ENCODE data around the gene SIM2.

The SIM2 gene

GRCh38 chr21:36738489-36739126 is 39.7 kb downstream of the SIM2 start:
- DNase-seq (ENCODE audit: low spot score), result no peak

- DNase-seq (ENCODE audit: low spot score), result no peak
These were observed 42.6 kb downstream of the SIM2 start for GRCh38 chr21:36741506-36741905.

DNA sequence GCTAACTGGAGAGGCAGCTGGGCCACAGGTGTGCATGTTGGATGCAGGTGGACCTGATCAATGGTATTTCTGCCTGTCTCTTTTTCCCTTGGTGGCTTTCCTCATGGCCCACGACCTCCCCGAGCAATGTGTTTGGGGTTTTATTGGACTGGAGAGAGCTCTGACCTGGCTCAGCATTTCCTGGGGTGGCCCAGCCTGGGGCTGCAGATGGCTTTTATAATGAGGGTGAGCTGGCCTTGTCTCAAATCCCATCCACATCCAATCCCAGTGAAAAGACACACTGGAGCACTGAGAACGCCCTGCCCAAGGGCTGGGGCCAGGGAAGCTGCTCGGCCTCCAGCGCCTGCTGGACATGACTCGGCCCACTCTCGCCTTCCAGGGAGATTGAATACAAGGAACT is 44.1 kb downstream of the SIM2 start:
- no peak for DNase-seq (ENCODE audit: low spot score)

GRCh38 chr21:36743446-36743845 is 44.5 kb downstream of the SIM2 start:
- no peak for DNase-seq (ENCODE audit: low spot score)

- DNase-seq (ENCODE audit: low spot score), result no peak
These were observed 45.3 kb downstream of the SIM2 start for GRCh38 chr21:36744190-36744559.

- no peak for DNase-seq (ENCODE audit: low spot score)
These were observed 45.8 kb downstream of the SIM2 start for GRCh38 chr21:36744560-36745231.

DNA sequence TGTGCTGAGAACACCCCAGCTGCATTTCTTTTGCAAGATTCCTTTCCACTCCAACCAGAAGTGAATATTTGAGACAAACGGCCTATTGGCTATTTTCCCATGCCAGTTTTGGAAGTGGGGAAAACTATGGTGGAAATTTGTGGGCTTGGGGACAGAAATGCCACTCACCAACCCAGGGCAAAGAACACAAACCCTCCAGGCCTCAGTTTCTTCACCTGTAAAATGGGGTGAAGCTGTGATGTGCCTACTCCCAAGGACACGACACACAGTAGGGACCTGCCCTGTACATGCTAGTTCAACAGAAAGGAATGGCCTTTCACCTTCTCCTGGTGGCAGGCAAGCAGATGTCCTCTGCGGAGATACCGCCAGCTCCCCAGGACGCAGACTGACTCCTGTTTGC is 46.5 kb downstream of the SIM2 start:
- no peak for DNase-seq (ENCODE audit: low spot score)

DNA sequence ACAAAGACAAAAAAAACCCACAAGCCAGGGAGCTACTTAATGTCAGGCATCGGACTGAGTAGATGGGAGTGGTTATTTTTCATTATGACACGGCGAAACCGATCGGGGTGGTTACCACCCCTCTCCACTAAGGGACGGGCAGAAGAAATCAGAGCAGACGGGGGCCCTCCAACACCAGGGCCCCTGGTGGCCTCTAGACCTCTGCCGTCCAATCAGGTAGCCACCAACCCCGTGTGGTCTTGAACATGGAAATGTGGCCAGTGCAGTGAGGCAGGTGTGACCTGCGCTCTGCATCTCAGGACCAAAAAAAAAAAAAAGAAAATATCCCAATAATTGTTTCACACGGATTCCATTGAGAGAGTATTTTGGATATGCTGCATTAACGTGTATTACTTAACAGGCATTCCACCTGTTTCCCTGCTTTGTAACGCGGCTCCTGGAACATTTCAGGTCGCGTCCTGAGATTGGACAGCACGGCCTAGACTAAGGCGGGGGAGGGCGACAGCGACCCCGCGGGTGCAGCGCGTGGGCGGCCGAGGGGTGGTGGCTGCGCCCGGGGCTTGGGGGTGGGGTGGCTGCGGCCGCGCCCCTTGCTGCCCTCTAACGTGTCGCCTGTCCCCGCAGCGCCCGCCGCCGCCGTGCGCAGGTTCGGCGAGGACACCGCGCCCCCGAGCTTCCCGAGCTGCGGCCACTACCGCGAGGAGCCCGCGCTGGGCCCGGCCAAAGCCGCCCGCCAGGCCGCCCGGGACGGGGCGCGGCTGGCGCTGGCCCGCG is 48.3 kb downstream of the SIM2 start:
- no peak for DNase-seq (ENCODE audit: low spot score)

DNA sequence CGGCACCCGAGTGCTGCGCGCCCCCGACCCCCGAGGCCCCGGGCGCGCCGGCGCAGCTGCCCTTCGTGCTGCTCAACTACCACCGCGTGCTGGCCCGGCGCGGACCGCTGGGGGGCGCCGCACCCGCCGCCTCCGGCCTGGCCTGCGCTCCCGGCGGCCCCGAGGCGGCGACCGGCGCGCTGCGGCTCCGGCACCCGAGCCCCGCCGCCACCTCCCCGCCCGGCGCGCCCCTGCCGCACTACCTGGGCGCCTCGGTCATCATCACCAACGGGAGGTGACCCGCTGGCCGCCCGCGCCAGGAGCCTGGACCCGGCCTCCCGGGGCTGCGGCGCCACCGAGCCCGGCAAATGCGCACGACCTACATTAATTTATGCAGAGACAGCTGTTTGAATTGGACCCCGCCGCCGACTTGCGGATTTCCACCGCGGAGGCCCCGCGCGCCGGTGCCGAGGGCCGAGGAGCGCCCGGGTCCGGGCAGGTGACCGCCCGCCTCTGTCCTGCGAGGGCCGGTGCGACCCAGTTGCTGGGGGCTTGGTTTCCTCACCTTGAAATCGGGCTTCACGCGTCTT is 49.0 kb downstream of the SIM2 start:
- peak; percentile 55 for DNase-seq (ENCODE audit: low spot score)

DNA sequence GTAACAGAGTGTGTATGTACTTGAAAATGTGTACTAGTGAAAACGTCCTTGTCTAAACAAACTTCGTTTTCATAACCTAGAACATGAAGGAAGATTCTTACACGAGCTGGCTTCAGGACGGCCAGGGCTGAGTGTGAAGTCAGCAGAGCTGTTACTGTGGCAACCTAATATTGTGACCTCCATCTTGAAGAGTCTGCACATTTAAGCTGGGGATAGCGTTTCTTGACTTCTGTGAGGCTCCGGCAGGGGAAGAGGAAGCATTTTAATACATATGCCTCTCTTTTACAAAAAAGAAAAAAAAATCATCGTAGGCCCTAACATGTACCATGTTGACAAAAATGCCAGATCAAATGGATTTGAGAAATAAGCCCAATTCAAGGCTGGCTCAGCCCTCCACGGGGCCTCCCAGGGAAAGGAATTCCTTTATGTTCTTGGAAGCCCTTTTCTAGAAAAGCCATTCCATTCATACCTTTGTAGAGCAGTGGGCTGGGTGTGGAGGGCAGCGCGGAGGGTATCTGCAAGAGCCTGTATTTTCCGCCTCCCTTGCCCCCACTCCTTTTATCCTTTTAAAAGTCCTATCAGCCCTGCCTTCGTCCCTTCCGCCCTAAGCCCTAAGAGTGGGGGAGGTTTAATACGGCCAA is 51.1 kb downstream of the SIM2 start:
- DNase-seq (ENCODE audit: low spot score), result no peak

DNA sequence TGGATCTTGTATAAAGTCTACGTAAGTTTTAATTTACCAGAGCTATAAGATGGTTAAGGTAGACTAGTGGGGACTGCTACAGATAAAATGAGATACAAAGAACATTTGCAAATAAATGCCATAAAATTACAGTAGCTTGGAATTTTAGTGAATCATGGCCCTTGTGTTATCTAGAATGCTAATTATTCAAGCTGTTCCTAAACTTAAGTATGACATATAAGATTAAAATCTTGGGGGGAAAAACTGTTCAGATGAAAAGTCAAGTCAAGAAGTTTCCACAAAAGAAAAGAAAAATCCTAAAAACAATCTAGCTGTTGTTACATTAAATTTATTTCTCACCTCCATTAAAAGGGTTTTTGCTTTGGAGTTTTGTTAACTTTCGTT is 51.7 kb downstream of the SIM2 start:
- DNase-seq (ENCODE audit: low spot score), result no peak

DNA sequence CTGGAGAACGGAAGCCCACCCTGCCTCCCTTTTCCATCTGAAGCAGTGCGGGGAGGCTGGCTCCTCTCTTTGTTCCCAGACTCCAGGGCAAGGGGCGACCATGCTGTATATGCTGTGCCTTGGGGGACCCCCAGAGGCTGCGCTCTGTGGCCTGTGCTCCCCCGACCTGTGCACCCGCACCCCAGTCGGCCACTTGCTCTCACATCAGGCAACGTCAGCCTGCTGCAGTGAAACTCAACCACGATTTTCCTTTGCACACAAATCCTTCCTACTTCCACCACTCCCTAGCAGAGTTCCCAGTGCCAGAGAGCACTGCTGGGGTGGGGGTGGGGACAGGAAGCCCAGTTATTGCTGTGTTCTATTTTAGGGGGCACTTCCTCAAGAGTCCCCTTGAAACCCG is 52.5 kb downstream of the SIM2 start:
- DNase-seq (ENCODE audit: low spot score), result no peak

DNA sequence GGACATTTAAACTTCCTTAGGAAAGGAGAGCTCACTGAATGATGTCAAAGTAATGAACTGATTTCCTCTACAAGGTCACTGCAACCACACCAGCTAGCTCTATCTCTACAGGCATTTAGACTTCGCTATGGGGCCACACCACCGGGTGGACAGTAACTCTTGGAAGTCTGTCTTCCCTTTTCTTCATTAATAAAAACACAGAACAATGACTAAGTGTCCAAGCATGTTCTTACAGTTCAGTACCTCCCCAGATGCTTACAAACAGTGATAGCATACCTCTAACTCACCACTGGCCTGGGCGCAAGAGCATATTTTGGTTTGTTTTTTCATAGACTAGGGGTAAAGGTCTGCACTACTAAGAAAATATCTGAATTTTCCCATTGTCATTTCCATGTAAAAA is 54.6 kb downstream of the SIM2 start:
- no peak for DNase-seq (ENCODE audit: low spot score)

DNA sequence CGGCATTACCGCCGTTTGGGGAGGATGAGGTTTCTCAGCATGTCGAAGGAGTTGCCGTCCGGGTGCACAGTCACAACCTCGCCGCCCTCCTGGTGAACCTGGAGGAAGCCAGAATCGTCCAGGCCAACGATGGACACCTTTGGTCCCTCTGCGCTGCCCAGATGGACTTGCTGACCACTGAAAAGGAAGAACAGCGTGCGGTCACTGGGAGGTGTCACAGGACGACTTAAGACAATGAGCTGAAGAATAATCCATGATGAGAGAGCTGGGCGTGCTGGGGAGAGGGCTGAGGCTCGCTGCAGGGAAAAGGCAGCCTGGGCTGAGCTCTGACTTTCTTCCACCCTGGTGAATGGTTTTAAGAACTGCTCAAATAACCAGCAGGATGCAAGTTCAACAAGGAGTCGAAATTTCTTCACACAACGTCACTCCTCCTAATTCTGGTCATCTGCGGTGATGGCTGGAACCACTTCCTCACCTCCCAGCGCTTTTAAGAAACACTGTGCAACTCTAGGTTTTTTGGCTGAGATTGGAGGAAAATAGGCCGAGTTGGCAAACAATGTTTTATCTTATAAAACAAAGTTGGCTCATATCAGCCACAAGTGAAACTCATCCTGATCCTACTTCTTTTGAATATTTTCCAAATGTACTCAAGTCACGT is 55.5 kb downstream of the SIM2 start:
- no peak for DNase-seq (ENCODE audit: low spot score)

DNA sequence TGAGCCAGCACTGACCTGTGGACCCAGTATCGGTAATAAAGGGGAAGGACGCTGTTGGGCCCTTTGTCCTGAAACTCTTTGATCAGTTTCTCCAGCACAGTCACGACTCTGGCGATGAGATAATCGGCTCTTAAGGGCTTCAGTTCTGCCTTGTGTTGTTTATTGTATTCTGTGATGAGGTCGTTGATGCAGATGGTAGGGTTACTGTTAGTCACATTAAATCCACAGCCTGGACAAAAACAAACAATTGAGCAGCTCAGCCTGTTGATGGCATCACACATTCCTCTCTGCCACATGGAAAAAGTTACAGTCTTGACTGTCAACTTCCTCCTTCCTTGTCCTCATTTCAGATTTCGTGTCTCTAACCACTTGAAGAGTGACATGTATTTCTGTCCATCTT is 57.6 kb downstream of the SIM2 start:
- peak; percentile 85 for DNase-seq (ENCODE audit: low spot score)

GRCh38 chr21:36757196-36757595 is 58.3 kb downstream of the SIM2 start:
- DNase-seq (ENCODE audit: low spot score), result peak; percentile 41

DNA sequence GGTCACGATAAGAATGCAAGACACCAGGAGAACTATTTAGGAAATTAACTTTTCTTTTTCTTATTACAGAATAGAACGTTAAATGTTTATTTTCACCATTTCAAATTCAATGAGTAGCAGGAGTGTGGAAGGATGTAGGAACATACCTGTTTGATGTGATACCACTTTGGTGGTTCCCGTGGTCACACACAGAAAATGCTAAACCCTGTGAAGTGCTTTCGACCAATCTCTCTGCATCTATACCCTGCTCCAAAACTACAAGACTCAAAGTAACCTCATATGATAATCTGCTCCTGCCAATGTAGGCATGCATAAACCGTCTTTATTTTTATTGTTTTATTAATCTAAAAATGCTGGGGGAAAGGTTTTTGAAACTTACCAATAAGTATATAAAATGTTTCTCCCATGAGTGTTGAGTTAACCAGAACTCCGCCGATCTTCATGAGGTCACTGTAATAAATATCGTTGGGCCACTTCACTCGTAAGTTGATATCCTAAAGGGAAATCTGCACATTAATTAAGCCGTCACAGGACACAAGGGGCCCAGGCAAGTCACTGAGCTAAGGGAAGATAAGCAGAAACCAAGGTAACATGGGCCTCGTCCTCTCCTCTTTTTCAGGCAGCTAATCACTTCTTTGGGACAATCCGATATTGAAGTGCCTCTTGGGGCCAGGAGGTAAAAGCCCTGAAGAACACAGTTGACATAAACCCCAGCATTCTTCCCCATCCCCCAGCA is 60.6 kb downstream of the SIM2 start:
- no peak for DNase-seq (ENCODE audit: low spot score)

- DNase-seq (ENCODE audit: low spot score), result no peak
These were observed 62.8 kb downstream of the SIM2 start for GRCh38 chr21:36761685-36762084.

DNA sequence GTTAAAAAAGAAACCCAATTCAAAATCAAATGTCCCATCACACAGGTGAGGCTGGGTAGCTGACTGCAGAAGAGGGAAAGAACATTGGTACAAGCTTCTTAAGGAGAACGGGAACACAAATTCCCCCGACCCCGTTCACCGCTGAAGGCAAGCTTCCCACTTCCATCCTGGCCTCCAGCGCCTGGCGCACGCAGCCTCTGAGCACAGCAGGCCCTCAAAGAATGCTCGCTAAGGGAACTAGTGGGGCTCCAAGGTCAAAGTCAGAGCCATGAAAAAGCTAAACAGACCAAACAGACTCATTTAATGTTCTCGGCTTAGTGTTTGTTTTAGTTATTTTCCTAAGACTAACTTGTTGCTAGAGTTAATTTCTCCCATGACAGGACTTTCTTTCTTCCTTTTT is 63.7 kb downstream of the SIM2 start:
- no peak for DNase-seq (ENCODE audit: low spot score)

- DNase-seq (ENCODE audit: low spot score), result no peak
These were observed 64.4 kb downstream of the SIM2 start for GRCh38 chr21:36763305-36763704.

DNA sequence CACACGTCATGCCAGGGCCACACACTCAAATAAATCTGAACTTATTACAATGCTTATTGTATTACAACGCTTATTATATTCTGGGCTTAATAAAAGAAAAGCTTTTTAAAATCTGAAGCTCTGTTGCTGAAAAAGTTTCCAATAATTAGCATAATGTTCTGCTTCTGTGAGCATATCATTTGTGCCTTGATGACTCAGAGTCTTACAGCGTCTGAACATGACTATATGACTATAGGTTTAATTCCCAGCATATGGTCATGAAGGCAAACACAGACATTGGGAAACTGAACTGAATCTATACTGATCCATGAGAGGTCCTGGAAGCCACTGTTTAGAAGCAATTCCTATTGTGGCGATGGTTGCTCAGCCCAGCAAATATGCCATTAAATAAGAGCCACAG is 66.3 kb downstream of the SIM2 start:
- no peak for DNase-seq (ENCODE audit: low spot score)

Data from putamen (tissue), 1 donor.